ENCODE measurements around the gene CENPO.
"Not testable (repeated sequence)": the region's sequence is repeated elsewhere in the genome, so short reads cannot be mapped to it uniquely, and the experiment has no call there.

CENPO gene

DNA sequence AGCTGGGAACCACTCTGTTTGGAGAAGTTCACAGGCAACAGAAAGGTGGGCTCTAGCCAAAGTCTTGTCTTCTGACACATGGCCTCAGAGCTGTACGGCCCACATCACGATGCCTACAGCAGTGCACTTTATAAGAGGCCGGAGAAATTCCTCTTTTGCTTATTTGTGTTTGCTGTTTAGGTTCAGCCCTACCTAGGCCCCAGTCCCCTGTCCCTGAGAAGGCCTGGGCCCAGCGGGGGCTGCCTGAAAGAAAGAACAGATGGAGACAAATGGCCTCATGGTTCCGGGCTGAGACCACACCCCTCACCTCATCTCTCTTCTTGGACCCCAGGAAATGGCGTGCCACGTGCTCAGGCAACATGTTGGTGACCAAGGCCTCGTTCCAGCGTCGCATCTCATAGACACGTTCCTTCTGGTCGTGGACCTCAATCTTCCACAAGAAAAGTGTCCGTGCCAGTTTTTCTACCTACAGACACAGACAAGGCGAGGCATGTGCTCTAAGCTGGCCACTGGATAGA is 30.9 kb downstream of the CENPO start:
- no peak for DNase-seq (ENCODE audit: low spot score)

- peak; percentile 62 for DNase-seq (ENCODE audit: low spot score)
Measured at GRCh38 chr2:24824966-24825882, 32.0 kb downstream of the CENPO start.

- DNase-seq (ENCODE audit: low spot score), result no peak
Measured at GRCh38 chr2:24825883-24826772, 32.9 kb downstream of the CENPO start.

DNA sequence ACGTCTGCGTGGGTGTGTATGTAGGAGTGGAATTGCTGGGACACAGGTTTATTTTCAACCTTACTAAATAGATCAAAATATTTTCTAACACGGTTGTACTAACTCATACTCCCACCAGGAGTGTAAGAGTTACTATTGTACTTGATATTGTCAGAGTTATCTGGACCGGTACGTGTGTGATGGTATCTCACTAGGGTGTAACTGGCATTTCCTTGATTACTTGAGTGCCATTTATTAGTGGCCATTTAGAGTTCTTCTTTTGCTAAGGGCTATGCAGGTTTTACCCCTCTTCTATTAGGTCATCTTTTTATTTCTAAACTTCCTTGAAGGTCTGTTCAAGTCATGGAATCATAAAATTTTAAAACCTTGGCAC is 33.5 kb downstream of the CENPO start:
- DNase-seq (ENCODE audit: low spot score), result no peak

DNA sequence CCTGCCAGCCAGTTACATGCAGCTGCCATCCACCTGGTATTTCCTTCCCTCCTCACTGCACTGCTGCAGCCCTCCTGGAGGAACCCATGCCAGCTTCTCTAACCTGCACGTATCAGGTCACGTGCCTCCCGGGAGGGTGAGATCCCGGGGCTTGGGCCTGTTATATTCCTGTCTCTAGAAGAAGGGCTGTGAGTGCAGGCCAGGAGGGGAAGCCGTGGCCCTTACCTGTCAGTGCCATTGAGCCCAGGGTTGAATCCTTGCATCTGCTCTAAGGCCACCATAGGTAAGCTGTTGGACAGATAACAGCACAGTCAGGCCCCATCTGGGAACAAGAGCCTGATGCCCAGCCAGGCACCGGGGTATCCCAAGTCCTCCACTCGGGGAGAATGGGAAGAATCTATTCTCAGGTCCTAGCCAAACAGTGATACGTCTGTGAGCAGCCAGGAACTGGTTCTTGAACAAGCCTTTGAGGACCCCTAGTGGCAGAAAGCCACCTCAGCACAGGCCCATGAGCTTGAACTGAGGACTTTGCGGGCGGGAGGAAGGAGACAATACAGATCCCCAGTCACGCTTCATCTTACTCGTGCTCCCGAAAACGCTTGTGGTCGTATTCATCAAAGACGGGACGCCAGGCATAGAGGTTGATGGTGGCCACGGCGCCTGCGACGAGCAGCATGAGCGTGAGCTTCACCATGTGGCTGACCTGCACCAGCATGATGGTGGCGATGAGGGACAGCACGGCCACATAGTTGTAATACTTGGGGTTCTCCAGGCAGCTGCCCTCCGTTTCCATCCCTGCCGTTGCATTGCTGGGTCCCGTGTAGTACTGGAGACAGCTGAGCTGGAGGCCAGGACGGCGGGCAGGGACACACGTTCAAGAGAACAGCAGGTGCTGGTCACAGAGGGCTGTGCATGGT is 34.4 kb downstream of the CENPO start:
- DNase-seq (ENCODE audit: low spot score), result peak; percentile 79

- DNase-seq (ENCODE audit: low spot score), result no peak
Measured at GRCh38 chr2:24828238-24828996, 35.2 kb downstream of the CENPO start.

- no peak for DNase-seq (ENCODE audit: low spot score)
Measured at GRCh38 chr2:24830351-24830750, 37.1 kb downstream of the CENPO start.

DNA sequence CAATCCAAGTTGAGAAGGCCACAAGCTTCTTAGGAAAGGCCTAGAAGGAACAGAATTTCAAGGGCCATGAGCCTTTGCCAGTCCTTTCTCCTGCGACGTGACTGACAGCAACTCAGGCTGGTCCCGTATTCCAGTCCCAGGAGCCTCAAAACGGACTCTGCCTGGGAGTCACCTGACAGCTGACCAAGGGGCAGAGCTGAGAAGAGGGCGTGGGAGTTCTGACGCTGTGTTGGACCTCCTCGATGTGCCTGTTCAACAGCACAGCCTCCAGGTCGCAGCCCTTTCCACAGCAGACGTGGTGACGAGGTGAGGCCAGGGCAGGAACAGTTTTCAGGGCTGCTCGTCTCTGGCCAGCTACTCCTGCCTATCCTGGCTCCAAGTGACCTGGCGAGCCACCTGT is 37.6 kb downstream of the CENPO start:
- DNase-seq (ENCODE audit: low spot score), result no peak

- no peak for DNase-seq (ENCODE audit: low spot score)
Measured at GRCh38 chr2:24831221-24832072, 38.2 kb downstream of the CENPO start.

DNA sequence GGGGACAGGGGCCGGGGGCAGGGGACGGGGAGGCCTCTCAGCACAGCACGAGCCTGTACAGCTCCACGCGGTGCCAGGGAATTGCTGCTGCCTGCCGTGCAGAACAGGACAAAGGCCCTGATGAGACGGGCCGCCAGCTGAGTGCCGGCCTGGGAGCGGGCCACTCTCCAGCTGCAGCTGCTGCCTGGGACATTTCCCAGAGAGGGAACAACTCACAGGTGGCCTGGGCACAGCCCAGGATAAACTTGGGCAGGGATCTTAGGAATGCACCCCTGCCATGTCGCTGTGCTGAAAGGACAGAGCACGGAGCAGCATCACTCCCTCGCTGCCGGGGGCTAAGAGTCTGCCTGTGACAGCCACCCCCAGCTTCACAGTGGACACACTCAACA is 38.8 kb downstream of the CENPO start:
- no peak for DNase-seq (ENCODE audit: low spot score)

- no peak for DNase-seq (ENCODE audit: low spot score)
Measured at GRCh38 chr2:24832521-24832920, 39.3 kb downstream of the CENPO start.

- no peak for DNase-seq (ENCODE audit: low spot score)
Measured at GRCh38 chr2:24832931-24833701, 39.9 kb downstream of the CENPO start.

DNA sequence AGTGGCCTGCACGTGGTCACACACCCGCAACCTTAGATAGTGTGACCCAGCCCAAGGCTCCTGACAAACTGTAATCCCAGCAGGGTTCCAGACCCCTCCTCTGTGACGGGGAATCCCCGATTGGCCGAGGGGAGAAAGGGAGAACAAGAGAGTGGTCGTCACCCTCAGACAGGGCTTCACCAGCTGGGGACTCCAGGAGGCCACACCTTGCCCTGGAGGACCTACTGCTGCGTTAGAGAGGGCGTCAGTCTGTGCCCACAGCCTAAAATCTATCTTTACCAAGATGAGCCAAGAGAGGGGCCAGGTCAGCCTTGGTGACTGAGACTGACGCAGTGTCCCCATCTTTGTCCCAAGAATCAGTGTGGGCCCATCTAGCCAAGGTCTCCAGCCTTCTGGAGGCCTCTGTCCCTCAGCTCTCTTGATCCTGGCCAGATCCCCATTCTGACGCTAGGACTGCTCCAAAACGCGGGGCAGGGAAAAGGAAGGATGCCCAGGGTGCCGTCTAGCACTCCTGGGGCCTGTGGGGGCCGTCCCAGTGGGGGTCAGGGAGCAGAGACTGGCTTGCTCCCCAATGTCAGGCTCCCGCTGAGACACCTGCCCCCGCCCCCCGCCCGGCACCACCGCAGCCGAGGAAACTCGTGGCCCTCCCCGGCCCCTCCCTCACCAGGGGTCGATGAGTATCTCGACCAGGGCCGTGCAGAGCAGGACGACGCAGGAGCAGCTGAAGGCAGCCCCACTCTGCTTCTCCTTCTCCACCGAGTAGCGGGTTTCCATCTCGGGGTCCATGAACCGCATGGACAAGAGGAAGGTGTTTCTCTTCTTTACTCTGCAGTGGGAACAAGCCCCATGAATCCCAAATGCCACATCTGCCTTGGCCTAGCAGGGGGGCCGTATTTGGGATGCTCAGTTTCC is 40.9 kb downstream of the CENPO start:
- DNase-seq (ENCODE audit: low spot score), result no peak

DNA sequence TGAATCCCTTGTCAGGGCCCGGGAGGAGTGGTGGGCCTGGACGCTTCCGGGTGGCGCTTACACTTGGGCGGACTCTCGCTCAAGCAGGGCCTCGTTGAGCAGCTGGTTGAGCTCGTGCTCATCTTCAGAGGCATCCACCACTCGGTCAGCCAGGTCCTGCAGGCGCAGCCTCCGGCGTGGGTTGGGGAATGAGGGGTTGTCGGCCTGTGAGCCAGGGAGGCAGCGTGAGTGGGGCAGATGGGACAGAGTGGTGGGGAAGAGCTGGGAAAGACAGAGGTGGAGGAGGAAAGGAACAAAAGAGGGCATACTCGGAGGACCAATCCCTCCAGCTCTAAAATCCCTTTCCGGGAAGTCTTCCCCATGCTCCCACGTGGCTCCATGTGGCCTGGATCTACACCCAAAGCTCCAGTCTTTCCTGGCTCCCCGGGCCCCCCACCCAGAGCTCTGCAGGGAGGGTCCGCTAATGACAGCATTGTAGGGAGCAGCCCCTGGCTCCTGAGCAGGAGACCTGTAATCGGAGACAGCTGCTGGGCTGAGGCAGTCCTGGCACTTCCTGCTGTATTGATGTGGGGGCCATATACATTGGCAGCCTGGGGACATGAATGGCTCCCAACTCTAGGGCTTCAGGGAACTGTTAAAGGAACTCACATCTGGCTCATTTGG is 41.6 kb downstream of the CENPO start:
- DNase-seq (ENCODE audit: low spot score), result no peak

DNA sequence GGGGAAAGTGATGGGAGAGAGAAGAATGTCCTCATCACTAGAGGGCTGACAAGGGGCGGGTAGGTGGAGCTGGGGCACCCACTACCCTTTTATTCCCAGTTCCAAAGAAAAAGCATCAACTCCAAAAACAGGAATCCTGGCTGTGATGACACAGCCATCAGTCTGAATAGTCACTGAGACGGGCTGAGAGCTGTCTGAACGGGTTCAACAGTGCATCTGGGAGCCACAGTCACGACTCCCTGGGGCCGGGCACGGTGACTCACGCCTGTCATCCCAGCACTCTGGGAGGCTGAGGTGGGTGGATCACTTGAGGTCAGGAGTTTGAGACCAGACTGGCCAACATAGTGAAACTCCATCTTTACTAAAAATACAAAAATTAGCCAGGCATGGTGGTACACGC is 42.2 kb downstream of the CENPO start:
- DNase-seq (ENCODE audit: low spot score), result not testable (repeated sequence)

DNA sequence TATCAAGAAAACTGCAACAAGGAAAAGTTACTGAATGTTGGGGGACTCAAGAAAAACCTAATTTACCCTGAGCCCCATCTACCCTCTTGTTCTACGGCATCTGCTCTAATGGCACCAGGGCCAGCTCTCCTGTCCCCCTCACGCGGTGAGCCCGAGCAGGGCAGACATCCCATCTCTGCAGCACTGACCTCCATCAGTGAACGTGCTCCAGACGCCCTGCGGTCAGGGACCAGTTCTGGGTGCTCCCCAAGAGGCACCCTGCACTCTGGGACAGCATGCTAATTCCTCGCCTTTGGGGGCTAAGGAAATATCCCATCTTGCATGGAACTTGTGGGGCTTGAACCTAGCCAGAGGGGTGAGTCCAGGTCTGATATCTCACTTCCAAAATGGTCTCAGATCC is 43.0 kb downstream of the CENPO start:
- no peak for DNase-seq (ENCODE audit: low spot score)

- DNase-seq (ENCODE audit: low spot score), result no peak
Measured at GRCh38 chr2:24836706-24837105, 43.5 kb downstream of the CENPO start.
